ENCODE measurements around the gene KCNK15.
"Not testable (repeated sequence)": the region's sequence is repeated elsewhere in the genome, so short reads cannot be mapped to it uniquely, and the experiment has no call there.

The KCNK15 gene

GRCh38 chr20:44759595-44759994 lies 13.9 kb downstream of the KCNK15 start:
- DNase-seq = no peak

GRCh38 chr20:44761423-44761822 lies 15.8 kb downstream of the KCNK15 start:
- DNase-seq = no peak

GRCh38 chr20:44762466-44763140 lies 16.9 kb downstream of the KCNK15 start:
- no peak for DNase-seq

- DNase-seq = not testable (repeated sequence)
Measured at GRCh38 chr20:44763798-44764197, 18.1 kb downstream of the KCNK15 start.

- DNase-seq = no peak
Measured at GRCh38 chr20:44765091-44765490, 19.4 kb downstream of the KCNK15 start.

GRCh38 chr20:44765701-44766347 lies 20.2 kb downstream of the KCNK15 start:
- DNase-seq = no peak

GRCh38 chr20:44768256-44768655 lies 22.6 kb downstream of the KCNK15 start:
- no peak for DNase-seq

GRCh38 chr20:44768854-44769480 lies 23.3 kb downstream of the KCNK15 start:
- no peak for DNase-seq

- no peak for DNase-seq
Measured at GRCh38 chr20:44769481-44769863, 23.8 kb downstream of the KCNK15 start.

- no peak for DNase-seq
Measured at GRCh38 chr20:44770484-44771171, 25.0 kb downstream of the KCNK15 start.

GRCh38 chr20:44771172-44771535 lies 25.5 kb downstream of the KCNK15 start:
- no peak for DNase-seq

- no peak for DNase-seq
Measured at GRCh38 chr20:44772636-44773035, 27.0 kb downstream of the KCNK15 start.

GRCh38 chr20:44773070-44773829 lies 27.6 kb downstream of the KCNK15 start:
- DNase-seq = no peak

GRCh38 chr20:44776980-44777379 lies 31.3 kb downstream of the KCNK15 start:
- no peak for DNase-seq

GRCh38 chr20:44780226-44780625 lies 34.6 kb downstream of the KCNK15 start:
- DNase-seq = peak; percentile 7

GRCh38 chr20:44781118-44781517 lies 35.5 kb downstream of the KCNK15 start:
- no peak for DNase-seq

GRCh38 chr20:44781791-44782190 lies 36.1 kb downstream of the KCNK15 start:
- DNase-seq = no peak

GRCh38 chr20:44784688-44785087 lies 39.0 kb downstream of the KCNK15 start:
- no peak for DNase-seq

GRCh38 chr20:44785768-44786167 lies 40.1 kb downstream of the KCNK15 start:
- DNase-seq = no peak

GRCh38 chr20:44787299-44787698 lies 41.6 kb downstream of the KCNK15 start:
- DNase-seq = no peak

GRCh38 chr20:44788706-44789456 lies 43.2 kb downstream of the KCNK15 start:
- no peak for DNase-seq

Measured in T-helper 9 cell (primary cell).